22Rv1 (cell line): Measurements from ENCODE around the gene ASB13.

Experiments
- CTCF ChIP-seq: fragments of 450-650 bp; IDR thresholded peaks from 2 replicates; pipeline ENCODE4 v1.5.1; 2017; ENCODE audit warnings: mild to moderate bottlenecking
- ZFX ChIP-seq: fragments of 450-650 bp; IDR thresholded peaks from 2 replicates; pipeline ENCODE4 v1.6.1; 2017; ENCODE audit warnings: antibody characterized with exemption, borderline replicate concordance

DNA sequence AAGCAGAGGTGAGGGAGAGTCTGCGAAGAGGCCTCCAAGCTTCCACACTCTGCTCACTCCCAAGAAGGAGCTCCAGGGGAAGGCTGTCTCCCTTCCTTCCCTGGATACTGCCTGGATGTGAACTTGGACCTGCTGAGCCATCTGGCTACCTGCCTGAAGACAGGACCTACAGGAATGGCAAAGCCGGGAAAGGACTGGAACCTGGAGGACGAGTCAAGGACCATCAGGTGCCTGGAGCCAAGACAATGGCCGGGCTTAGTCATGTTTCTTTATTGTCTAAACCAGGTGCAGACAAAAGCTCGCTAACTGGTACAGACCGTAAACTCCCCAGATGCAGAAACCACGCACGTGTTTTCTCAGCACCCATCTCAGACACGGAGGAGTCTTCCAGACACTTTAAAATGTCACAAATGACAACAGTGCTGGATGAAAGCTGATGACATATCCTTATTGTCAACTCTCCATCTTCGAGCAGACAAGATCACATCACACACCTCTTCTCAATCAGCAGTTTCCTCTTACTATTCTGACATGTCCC, 12.1 kb downstream of the ASB13 start:
- no peak for TF ChIP-seq CTCF
- no peak for TF ChIP-seq ZFX
